GM19468 (cell line): ENCODE results near the gene CNIH3.
"Not testable (repeated sequence)": the region's sequence is repeated elsewhere in the genome, so short reads cannot be mapped to it uniquely, and the experiment has no call there.

Experiments used
- ATAC-seq: cut with Tn5 transposase; IDR thresholded peaks from one replicate; pipeline ENCODE4 v1.9.1; 2021; ENCODE audit warnings: mild to moderate bottlenecking, moderate library complexity, moderate number of reproducible peaks; ENCODE audit not compliant: unreplicated experiment; ENCODE audit errors: extremely low read depth

Gene CNIH3

DNA sequence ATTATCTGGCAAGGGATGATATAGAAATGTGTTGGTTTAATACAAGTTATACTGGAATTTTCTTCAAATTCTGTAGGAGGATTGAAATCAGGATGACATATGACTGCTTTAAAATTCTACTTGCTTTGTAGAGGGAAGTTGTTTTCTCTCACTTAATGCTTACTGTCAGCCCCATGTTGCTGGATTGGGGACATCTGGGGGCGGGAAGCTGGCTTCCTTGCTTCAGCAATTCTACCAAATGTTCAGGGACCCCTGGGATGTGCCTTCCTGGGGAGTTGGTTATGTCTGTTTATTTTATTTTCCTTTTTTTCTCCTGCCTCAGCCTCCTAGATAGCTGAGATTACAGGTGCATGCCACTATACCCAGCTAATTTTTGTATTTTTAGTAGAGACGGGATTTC, 63.5 kb downstream of the CNIH3 start:
- no peak for ATAC-seq

DNA sequence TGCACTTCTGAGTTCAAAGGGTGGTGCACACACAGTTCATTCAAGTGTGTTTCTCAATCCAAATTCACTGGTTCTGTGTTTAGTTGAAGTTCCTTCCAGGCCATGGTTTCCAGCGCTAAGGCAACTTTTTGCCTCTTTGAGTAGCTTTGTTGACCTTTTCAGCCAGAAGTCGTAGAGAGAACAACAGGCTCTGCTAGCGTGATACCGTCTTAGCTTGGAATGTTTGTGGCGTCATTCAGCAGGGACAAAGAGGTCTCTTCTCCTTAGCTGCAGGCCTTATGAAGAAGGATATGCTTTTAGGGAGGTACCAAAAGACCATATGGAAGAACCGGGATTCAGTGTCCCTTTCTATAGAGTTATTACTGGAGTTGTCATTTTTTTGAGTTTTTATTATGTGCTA, 65.7 kb downstream of the CNIH3 start:
- ATAC-seq: no peak

DNA sequence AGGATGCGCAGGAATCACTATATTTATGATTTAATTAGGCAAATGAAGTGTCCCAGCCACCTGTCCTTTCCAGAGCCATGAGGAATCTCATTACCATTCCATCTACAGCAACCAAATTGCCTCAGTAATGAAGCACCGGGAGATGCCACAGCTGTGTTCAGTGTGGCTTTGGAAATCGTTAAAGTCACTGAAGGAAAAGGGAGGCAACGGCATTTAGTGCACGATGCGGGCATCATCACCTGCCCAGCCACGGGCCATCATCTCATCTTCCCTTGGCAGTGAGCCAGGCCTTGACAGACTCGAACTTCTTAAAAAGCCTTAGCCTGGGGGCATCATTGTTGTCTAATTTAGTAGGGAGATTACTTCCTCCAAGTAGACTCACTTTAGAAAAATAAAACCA, 67.8 kb downstream of the CNIH3 start:
- ATAC-seq: no peak

DNA sequence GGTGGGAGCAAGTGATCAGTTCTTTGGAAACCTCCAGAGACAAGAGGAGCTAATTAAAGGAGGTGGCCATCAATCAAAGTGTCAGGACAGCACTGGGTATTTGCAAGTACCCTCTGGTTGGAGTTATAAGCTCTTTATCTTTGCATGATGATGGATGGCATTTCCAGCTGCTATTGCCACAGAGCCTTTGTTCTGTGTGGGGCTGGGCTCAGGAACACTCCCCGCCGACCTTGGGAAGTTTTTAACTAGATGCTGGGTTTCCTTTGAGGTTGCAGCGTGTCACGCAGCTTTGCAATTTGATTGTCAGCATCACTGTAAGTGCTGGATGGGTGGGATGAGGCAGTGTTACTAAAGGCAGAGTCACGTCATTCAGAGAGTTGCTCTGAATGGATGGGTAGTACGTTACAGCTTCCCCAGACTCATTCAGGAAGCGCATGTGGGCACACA, 68.9 kb downstream of the CNIH3 start:
- no peak for ATAC-seq

DNA sequence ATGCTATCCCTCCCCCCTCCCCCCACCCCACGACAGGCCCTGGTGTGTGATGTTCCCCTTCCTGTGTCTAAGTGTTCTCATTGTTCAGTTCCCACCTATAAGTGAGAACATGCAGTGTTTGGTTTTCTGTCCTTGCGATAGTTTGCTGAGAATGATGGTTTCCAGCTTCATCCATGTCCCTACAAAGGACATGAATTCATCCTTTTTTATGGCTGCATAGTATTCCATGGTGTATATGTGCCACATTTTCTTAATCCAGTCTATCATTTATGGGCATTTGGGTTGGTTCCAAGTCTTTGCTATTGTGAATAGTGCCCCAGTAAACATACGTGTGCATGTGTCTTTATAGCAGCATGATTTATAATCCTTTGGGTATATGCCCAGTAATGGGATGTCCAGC, 70.0 kb downstream of the CNIH3 start:
- not testable (repeated sequence) for ATAC-seq

DNA sequence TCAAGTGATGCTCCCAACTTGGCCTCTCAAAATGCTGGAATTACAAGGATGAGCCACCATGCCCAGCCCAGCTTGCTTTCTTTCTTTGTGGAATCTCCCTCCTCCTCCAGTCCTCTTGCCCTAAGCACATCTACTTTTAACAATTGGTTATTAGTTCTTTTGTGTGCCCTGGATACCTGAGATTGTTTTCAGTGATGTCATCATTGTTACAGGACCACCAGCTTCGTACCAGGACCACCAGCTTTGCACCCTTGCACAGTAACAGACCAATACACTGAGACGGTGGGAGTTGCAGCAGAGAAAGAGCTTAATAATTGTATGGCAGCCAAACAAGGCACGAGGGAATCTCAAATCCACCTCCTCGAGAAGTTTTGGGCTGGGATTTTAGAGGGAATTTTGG, 71.3 kb downstream of the CNIH3 start:
- no peak for ATAC-seq

DNA sequence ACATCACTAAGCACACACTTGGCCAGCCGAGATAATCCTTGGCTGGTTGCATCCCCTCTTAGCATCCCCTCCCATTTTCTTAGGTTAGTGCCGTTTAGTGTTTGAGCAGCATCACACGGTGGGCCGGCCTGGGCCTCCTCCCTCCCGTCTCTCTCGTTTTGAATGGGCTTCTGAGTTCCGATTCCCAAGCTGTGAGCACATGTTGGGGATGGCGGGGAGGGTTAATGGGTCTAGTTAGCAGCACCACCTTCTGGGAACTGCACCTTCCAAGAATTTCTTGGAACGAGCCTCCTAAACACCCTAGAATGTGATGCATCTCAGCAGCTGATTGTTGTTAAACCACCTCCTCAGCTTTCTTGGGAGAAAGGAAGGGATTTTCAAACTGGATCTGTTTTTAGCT, 73.3 kb downstream of the CNIH3 start:
- ATAC-seq: no peak

DNA sequence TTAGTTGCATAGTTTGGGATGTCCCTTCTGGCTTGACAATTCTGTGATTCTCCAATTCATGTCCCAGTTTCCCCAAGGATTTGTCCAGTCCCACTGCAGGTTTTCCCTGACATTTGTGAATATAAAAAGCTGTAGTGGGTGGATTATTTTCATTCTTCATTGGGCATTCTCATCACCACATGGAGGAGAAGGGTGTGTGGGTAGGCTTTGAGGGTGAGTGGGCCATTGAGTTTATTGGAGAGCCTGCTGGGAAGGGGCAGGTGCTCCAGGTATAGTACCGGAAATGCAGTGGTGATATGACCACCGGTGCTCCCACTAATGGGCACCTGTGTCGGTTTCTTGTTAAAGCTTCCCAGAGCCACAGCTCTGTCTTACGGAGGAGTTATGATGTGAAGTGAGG, 74.5 kb downstream of the CNIH3 start:
- no peak for ATAC-seq

DNA sequence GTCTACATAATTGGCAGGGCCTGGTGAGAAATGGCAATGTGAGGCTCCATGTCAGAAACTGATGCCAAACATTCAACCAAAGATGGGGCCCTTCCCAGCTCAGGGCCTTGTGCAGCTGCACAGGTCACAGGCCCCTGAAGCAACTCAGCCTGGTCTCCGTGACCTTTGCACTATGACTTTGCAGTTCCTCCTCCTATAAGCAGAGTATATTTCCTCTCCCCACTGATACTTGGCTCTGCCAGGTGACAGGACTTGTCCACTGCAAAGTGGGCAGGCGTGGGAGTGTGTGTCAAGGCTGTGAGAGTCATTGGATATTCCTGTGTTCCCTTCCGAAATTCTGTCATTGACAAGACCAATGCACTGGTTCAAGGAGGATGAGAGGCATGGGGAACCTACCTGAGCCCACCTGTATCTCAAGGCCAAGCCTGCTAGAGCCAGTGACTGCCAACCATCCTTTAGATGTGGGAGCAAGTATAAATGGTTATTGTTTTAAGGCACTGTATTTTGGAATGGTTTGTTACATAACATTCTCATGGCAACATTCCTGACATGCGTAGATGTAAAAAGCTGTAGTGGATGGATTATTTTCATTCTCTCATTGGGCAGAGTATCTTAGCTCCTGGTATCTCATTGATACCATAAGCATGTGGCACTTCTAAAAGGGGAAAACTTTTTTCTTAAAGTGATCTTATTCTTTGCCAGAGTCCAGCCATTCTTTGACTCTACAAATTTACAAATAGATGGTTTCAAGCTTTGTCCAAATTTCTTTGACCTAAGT, 75.2 kb downstream of the CNIH3 start:
- ATAC-seq: no peak

DNA sequence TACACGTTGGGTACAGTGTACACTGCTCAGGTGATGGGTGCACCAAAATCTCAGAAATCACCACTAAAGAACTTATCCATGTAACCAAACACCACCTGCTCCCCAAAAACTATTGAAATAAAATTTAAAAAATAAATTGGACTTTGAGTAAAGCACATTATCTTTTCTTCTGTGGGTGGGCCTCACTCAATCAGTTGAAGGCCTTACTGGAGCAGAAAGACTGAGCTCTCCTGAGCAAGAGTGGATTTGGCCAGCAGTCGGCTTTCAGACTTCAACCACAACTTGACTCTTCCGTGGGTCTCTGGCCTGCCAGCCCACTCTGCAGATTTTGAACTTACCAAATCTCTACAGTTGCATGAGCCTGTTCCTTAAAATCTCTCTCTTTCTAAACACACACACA, 78.9 kb downstream of the CNIH3 start:
- no peak for ATAC-seq

DNA sequence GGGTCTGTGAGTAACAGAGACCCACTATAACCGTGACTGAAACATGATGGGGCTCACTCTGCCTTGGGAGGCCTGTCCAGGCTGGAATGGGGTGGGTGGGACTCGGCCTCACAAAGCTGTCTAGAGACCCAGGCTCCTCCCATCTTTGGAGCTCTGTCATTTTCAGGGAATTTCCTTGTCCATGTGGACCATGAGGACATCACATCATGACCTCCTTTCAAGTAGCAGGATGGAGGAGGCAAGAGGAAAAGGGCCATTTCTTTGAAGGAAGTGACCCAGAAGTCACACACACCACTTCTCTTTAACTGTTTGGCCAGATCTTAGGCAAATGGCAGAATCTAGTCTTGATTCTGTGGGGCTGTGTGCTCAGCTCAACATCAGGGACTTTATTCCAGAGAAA, 79.9 kb downstream of the CNIH3 start:
- ATAC-seq: no peak

DNA sequence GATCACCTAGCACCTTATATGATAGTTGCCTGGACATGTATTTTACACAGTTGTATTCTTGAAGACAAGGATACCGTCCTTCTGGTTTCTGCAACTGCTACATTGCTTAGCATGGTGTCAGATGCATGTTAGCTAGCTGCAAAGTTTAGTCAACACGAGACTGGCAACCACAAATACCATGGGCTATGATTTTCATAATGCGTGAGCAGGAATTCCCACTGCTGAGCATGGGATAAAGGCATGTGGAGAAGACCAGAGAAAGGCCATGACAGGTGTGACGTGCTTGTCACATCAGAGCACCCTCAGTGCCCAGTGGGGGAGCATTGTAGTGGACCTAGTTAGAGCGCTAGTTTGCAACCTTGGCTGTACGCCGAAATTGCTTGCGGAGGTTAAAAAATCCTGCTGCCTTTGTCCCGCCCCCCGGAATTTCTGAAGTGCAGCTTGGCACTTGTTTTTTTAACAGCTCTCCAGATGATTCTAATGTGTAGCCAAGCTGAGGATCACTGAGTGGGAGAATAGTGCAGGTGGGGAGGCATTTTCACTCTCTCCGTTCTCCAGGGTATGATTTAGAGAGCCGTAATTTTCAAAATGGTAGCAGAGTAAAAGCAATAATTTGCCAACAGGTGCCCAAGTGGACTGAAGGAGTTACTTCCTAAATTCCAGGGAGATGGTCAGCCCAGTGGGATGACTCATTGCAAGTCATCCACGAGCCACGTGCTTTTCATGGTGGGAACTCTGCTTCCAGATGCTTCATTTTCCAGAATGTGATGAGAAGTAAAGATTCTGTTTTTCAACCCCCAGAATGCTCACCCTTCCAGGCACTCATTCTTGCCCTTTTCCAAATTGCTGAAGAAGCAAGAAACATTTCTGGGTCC, 81.0 kb downstream of the CNIH3 start:
- no peak for ATAC-seq

DNA sequence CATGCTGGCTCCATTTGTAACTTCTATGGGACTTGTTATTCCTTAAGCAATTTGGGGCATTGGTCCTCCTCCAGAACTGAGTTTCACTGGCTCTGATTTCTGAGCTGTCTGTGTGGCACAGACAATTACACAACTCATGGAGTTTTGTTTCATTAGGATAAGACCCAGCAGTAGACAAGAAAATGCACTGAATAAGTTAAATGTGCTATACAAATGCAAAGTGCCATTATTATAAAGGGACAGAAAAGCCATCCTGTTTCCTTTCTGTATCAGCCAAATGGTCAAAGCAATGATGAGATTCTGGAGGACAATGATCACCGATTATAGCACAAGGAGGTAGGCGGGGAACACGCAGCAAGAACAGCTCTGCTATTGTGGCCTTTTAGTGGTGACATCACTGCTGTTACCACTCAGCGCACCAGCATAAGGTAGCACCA, 81.9 kb downstream of the CNIH3 start:
- no peak for ATAC-seq

DNA sequence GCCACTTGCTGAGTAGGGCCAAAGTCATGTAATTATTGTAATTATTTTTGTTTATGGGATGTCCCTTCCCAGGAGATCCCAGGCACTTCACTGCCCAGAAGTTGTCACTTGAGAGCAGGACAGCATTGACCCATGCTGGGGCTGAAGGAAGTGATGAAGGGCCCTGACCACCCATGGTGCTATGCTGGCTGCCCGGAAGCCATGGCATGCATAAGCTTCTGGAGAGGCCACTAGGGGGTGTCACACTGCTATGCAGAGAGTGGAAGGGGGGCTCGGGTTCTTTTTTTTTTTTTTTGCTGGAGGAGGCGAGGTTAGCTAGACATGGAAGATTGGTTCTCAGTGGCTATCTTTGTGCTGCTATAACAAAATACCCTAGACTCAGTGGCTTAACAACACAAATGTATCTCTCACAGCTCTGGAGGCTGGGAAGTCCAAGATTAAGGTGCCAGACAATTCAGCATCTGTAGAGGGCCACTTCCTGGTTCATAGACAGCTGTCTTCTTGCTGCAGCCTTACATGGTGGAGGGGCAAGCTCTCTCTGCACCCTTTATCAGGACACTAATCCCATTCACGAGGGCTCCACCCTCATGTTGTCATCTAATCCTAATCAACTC, 84.9 kb downstream of the CNIH3 start:
- ATAC-seq: no peak

DNA sequence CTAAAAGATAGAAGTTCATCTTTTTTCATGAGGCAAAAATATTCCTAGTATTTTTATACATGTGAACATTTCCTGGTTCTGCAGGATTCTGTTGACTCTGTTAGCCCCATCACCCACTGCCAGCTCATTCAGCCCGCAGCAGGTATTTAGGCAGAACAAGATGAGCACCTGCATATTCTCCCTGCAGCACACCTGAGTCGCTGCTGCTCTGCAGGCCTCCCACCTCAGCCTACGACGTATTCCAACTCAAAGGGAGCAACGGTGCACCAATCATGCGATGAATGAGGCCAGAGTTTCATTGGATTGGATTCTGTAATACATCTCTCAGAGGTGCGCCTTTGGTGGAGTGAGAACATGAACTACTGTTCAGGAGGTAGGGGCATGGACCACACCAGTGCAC, 87.6 kb downstream of the CNIH3 start:
- no peak for ATAC-seq

DNA sequence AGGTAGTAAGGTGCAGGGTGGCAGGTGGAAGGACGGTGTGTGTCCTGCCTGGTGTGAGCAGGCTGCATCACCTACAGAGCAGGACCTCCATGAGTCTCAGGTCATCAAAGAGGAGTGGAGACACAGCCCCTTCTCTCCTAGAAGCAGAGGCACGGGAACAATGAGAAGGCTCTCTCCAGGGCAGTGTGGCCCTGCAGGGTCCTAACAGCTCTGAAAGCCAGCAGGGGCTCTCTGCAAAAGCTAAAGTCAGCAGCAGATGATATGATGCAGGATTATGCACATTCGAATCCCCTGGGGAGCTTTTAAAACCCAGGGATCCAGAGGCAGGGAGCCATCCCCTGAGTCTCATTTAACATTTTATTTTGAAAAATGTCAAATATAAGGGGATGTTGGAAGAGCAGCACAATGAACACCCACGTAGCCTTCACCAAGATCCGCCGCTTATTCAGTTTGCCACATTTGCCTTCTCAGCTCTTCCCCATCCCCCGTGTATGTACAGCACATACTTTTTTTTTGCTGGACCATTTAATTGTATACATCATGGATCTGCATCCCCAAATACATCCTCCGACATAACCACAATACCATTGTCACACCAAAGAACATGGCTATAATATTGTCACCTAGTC, 88.1 kb downstream of the CNIH3 start:
- no peak for ATAC-seq

DNA sequence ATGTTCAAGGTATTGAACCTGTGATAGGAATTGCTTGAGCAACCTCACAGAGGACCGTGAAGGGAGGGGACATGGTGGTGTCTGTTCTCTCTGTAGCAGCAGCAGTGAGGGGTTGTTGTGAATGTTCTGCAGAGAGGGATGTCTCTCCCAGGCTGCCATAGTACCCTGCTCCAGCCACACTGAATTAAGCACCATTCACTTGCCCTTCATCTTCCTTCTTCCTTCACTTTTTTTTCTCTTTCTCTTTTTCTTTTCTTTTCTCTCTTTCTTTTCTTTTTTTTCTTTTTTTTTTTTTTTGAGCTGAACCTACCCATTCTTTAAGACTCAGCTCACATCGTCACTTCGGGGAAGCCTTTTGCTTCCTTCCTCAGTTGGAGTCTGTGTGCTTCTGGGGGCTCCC, 89.5 kb downstream of the CNIH3 start:
- no peak for ATAC-seq

DNA sequence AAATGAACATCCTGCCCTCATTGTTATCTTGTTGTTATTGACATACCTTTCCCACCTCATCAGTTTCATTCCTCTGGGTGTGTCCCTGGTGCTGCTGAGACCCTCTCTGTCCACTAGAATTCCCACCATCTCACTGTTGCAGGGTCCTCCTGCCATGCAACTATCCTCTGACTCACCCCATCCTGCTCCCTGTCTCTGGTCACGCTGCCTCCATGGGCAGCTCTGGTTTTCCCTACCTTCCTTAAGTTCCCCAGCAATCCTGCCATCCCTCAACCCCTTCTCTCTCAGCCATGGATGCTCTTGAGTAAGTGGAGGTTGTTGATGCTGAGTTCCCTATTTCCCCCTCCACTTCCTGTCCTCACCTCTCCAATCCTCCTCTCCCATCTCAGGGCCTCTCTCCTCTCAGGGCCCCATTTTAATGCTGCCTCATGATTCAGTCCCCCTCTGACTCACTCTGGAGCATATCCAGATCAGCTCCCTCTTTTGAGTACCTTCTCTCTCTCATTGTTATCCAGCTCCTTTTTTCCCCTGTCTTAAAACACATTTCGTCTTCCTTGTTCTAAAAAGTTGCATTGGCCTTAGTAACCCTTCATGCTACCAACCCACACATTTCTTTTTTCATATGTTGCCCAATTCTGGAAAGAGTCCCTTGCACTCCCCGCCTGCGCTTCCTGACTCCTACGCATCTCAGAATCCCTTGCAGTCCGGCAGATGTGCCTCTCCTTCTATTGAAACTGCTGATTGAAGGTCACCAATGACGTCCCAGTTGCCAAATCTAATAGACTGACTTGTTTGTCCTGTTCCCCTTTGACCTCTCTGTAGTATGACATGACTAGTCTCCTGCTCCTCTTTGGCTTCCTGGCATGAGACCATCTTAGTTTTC, 92.0 kb downstream of the CNIH3 start:
- ATAC-seq: no peak

DNA sequence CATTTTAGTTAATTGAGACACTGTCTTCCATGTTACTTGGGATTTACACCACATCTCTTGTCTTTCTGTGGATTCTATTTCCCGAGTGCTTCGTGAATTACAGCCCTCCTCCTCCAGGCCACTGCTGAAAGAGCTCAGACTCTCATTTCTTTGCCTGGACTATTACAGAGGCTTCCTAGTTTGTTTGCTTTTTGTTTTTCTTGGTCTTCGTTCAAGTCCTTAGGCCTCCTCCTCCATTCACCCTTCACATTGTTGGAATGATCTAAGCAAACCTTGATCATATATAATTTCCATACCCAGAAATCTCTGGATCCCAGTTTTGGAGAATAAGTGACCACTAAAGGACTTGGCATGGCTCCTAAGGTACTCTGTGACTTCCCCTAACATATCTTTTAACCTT, 94.1 kb downstream of the CNIH3 start:
- ATAC-seq: no peak
